Measurements from ENCODE around the gene RREB1.

Gene RREB1

GRCh38 chr6:7224731-7225130, 117.0 kb downstream of the RREB1 start:
- no peak for DNase-seq (ENCODE audit: low read depth)

- no peak for DNase-seq (ENCODE audit: low read depth)
Measured at GRCh38 chr6:7228662-7229375, 121.1 kb downstream of the RREB1 start.

- DNase-seq (ENCODE audit: low read depth), result no peak
Measured at GRCh38 chr6:7229376-7230326, 121.9 kb downstream of the RREB1 start.

DNA sequence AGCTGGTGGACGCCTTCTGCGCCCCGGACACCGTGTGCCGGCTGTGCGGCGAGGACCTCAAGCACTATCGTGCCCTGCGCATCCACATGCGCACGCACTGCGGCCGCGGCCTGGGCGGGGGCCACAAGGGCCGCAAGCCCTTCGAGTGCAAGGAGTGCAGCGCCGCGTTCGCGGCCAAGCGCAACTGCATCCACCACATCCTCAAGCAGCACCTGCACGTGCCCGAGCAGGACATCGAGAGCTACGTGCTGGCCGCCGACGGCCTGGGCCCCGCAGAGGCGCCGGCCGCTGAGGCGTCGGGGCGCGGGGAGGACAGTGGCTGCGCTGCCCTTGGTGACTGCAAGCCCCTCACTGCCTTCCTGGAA, 122.5 kb downstream of the RREB1 start:
- DNase-seq (ENCODE audit: low read depth), result no peak

DNA sequence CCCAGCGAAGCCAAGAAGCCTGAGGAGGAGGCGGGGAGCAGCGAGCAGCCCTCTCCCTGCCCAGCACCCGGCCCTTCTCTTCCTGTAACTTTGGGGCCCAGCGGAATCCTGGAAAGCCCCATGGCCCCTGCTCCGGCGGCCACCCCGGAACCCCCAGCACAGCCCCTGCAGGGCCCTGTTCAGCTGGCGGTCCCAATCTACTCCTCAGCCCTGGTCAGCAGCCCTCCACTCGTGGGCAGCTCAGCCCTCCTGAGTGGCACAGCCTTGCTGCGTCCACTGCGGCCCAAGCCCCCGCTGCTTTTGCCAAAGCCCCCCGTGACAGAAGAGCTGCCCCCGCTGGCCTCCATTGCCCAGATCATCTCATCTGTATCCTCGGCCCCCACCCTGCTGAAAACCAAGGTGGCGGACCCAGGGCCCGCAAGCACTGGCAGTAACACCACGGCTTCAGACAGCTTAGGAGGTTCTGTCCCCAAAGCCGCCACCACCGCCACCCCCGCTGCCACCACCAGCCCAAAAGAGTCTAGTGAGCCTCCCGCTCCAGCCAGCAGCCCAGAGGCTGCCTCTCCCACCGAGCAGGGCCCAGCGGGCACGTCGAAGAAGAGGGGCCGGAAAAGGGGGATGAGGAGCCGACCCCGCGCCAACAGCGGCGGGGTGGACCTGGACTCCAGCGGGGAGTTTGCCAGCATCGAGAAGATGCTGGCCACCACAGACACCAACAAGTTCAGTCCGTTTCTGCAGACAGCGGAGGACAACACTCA, 123.4 kb downstream of the RREB1 start:
- DNase-seq (ENCODE audit: low read depth), result no peak

DNA sequence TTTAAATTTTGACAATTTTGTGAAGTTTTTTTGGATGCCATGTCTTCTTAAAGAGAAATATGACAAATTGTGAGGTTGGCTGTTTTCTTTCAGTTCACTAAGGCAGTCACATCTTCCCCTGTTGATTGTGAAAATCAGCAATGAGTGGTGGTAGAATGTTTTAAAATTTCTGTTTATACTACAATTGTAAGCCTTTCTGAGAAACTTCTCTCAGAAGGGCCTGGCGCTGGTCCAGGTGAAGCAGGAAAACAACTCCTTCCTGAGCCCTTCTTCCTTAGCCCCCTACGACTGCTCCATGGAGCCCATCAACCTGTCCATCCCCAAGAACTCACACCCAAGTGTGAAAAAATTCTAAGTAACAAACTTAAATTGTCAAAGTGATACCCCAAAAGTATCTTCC, 124.6 kb downstream of the RREB1 start:
- no peak for DNase-seq (ENCODE audit: low read depth)

DNA sequence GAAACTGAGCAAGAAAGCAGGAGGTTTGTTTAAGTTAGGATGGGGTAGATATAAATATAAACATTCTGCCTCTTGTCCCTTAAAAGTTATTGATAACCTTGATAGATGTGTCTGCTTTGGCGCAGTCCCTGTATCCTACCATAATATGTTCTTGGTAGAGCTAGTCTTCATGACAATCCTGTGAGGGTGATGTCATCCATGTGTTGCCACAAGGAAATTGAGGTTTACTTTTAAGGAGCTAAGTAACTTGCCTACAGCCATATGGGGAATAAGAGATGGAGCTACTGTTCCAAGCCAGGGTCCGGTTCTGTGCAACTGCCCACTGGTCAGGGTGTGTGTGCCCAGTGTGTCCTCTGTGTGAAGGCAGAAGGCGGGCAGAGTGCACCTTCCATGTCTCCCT, 126.8 kb downstream of the RREB1 start:
- DNase-seq (ENCODE audit: low read depth), result no peak

DNA sequence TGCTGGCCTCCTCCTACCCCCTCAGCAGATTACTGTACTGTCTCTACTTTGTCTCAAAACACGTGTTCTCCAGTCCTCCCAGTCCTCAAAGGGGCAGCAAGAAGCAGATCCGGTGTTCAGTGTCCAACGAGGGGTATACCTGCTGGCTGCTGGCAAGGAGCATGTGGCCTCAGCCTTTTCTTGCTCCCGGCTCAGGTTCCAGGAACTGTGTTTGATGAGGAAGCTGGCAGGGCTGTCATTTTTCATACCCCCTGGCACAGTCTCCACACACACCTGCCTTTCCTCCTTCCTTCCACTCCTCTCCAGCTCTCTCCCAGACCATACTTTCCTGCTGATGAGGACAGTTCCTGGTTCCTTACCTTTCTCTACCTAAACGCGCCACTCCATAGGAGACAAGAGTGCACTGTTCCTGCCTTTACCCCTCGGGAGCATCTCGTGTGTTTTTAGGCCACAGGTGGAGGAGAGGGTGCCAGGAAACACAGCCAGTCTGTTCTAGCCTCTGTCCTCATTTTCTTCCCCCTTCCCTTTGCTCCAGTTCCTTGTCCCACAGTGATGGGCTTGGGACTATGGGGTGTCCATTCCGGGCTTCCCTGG, 128.0 kb downstream of the RREB1 start:
- no peak for DNase-seq (ENCODE audit: low read depth)

DNA sequence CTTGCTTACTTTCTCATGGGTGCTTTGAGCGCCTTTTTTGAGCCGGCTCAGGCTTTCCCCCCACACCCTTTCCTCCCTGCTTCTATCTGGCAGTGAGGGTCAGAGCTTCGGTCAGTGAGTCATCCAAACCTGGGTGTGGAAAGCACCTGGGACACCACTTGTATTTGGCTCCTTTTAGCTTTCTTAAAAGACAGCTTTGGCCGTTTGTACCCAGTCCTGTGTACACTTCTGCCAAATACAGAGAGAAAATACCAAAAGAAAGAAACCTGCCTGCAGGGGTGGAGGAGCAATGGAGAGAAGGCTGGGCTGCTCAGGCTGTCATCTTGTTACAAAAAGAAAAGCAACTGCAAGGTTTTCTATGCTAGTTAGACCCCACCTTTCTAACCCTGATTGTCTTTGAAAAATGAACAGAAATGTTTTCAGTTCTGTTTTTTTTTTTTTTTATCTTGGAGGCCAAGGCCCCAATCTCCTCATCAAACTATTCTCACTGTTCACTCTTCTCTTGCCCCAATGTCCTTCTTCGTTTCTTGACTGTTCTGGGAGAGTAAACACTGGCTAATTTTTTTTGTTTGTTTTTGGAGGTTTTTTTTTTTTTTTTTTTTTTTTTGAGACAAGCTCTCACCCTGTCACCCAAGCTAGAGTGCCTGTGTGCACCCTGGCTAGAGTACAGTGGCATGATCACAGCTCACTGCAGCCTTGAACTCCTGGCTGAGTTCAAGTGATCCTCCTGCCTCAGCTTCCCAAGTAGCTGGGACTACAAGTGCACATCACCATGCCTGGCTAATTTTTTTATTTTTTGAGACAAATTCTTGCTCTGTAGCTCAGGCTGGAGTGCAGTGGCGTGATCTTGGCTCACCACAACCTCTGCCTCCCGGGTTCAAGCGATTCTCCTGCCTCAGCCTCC, 128.8 kb downstream of the RREB1 start:
- DNase-seq (ENCODE audit: low read depth), result no peak

DNA sequence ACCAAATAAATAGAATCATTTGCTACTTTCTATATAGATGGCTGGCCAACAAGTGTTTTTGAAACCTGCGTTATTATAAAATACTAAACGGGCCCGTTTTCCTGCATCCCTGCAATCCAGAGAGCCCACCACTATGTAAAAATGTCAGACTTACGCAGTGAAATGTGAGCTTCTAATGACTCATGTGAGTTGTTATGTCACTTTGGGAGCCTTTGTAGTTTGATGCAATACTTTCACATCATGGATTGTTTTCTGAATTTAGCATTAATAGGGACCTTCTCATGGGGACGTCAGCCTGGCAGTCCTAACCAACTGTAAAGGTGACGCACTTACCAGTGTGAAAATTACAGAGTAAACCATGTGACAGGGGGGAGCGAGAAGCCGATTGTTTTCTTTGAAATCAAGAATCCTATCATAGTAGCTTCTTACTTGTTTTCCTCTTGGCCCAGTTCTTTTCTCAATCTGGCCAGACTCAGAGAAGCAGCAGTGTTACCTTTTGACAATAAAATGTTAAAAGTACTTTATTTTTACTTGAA, 130.0 kb downstream of the RREB1 start:
- DNase-seq (ENCODE audit: low read depth), result no peak

DNA sequence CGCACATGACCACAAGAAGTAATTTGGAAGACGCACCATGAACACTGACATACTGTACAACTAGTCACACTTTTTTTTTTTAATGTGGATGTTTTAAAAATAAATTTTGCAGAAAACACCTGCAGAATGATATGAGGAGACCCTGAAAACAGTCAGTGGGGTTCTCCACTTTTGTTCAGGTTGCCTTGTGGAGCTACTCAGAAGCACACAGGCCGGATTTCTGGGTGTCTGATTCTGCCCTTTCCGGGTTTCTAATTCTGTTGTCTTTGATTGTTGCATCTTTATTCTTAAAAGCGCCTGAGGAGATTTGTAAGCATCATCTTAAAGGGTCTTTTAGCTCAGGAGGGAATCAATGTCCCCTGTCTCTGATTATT, 130.8 kb downstream of the RREB1 start:
- DNase-seq (ENCODE audit: low read depth), result no peak

DNA sequence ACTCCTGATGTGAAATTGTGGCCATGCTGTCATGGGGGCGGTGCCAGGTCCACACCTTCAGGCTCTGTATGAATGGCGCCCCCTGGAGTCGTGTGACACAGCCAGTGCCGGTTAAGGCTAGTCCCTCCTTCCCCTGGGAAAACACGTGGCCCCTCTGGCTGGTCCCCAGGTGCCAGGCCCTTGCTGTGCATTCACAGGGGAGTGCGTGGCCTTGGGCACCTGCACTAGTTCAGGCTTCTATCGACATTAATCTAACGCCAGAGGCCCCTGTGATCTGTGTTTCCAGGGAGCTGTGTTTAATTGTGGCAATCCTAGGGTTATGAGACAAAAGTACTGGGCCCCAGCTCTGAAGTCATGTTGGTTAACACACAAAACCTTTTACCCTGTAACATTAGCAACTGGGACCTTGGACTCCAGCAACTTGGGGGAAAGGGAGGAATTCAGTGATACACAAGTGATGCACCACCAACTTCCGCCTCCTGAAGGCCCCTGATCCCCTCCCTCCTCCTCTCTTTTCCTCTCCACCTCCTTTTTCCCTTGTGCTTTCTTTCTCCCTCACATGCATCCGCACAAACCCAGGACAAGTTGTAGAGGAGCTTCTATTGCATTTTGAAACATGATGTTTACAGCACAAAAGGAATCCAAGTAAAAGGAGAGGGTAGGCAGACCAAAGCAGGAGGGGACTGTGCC, 131.3 kb downstream of the RREB1 start:
- peak; percentile 86 for DNase-seq (ENCODE audit: low read depth)

GRCh38 chr6:7239590-7239948, 131.8 kb downstream of the RREB1 start:
- DNase-seq (ENCODE audit: low read depth), result no peak

- DNase-seq (ENCODE audit: low read depth), result no peak
Measured at GRCh38 chr6:7240351-7240750, 132.6 kb downstream of the RREB1 start.

- DNase-seq (ENCODE audit: low read depth), result no peak
Measured at GRCh38 chr6:7241160-7241559, 133.4 kb downstream of the RREB1 start.

- no peak for DNase-seq (ENCODE audit: low read depth)
Measured at GRCh38 chr6:7241709-7242645, 134.2 kb downstream of the RREB1 start.

DNA sequence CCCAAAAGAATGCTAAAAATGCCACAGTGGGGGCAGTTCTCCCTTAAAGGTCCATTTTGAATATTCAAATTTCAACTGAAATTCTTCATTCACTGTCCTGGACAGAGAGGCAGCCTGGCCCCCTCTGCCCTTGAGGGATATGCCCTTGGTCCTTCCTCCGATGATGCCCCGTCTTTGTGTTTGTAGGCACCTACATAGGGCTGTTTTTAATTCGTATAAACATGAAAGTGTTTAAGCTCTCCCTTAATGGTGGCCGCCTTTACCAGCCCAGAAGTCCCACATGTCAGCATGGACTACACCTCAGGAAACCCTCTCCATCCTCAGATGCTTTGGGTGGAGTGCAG, 135.0 kb downstream of the RREB1 start:
- DNase-seq (ENCODE audit: low read depth), result no peak

DNA sequence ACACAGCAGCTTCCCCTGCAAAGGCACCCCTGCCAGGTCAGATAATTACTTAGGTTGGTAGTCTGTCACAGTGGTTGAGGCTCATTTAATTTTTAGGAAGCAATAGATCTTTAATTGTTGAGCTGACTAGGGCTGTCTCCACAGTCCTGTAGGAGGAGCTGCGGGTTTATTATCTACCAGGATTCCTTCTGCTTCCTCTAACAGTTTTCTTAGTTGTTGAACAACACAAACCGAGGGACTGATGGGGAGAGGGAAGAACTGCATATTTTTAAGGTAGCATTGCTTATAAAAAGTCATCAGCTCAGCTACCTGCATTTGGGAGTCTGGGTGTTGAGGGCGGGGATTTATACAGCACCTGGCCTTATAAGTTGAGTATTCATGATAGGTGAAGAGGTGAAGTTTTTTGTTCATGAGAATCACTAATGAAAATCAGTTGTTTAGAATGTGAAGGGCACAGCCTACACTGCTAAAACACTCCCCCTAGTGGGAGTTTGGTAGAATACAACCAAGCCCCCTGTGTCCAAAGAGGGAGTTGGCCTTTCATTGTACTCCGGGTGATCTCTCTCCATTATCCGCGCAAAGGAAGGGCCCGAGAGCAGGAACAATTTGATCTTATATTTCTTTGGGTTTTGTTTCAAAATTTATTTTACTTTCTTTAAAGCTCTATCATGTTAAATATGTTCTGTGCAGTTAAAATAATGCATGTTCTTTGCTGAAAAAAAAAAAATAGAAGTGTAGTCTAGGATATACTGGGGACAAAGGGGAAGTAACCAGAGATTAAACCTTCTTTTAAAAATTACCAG, 135.6 kb downstream of the RREB1 start:
- DNase-seq (ENCODE audit: low read depth), result peak; percentile 77

Measured in ELR (cell line).